D721Med (cell line): Measurements from ENCODE around the gene DSTN.

Experiments used
- DNase-seq: peaks from one replicate; pipeline ENCODE4 v3.0.0; 2011; ENCODE audit warnings: low spot score; ENCODE audit not compliant: insufficient read length
- FAIRE-seq: peaks from 2 replicates; lab custom pipeline; 2011; peaks lifted over from hg19 to GRCh38; lab: Jason Lieb, UNC
- TF ChIP-seq, protein P1 (sequence below): IDR thresholded peaks from 2 replicates; pipeline ENCODE4 v1.5.1; 2012; ENCODE audit warnings: mild to moderate bottlenecking, control low read depth; ENCODE audit not compliant: insufficient read depth; ENCODE audit errors: missing control alignments

Gene DSTN

DNA sequence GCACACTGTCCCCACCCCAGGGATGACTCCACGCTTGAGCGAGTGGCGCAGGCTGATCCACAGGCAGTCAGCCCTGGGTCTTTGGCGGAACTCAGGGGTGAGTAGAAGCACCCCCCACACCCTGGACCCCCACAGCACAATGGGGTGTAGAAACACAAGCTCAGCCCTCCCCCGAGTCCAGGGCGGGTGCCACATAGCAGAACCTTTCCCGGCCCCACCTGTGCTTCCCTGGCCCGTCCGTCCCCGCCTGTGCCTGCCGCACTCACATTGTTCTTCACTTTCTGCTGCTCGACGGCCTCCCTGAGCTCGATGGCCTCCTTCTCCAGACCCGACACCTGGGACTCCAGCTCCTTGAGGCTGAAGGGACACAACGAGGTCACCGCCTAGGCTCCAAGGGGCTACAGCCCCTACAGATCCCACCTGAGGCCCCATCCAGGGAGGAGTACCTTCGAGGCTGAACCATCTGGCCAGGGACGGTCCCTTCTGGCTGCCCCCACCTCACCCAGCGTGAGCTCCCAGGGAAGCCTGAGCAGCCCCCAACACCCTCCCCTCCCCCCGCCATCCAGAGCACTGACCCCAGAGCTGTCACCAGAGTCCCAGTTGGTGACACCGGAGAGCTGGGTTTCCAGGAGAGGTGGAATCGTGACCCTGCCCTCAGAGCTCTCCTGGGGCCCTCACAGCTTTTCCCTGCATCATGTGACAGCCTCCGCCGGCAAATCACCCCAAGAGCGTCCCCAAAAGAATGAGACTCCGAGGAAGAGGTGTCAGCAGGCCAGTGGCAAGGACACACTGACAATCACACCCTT, 55.6 kb downstream of the DSTN start:
- TF ChIP-seq, protein P1, sequence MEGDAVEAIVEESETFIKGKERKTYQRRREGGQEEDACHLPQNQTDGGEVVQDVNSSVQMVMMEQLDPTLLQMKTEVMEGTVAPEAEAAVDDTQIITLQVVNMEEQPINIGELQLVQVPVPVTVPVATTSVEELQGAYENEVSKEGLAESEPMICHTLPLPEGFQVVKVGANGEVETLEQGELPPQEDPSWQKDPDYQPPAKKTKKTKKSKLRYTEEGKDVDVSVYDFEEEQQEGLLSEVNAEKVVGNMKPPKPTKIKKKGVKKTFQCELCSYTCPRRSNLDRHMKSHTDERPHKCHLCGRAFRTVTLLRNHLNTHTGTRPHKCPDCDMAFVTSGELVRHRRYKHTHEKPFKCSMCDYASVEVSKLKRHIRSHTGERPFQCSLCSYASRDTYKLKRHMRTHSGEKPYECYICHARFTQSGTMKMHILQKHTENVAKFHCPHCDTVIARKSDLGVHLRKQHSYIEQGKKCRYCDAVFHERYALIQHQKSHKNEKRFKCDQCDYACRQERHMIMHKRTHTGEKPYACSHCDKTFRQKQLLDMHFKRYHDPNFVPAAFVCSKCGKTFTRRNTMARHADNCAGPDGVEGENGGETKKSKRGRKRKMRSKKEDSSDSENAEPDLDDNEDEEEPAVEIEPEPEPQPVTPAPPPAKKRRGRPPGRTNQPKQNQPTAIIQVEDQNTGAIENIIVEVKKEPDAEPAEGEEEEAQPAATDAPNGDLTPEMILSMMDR: no peak
- DNase-seq (no peak), FAIRE-seq (no peak)

DNA sequence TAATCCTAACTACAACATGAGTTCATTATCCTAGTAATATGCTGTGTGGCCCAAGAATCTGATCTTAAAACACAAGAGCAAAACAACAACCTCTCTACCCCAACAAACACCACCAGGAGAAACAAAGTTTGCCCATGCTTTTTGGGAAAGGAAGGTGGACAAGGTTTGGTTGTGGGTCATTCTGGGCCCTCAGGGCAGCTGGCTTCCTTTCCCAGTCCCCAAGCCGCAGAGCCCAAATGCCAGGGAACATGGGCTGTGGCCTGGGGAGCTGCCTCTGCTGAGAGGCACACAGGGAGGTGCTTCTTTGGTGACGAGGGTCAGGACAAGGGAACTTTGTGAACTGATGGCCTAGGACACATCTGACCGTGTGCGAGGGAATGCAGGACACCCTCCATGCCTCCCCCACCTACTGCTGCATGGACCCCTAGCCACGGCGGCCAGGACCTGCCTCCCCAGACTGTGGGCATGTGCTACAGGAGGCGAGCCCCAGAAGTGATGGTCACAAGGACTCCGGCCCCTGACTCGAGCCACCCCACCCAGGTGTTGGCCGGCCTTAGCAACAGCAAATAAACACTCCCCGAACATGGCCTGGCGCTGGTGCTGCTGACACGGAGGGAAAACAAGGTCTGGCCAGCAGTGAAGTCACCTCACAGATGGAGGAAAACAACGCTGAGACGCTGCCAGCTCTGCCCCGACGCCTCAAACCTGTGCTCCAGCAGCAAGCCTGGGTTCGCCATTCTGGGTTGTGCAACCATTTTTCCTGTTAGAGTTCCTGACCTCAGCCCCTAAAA, 56.5 kb downstream of the DSTN start:
- FAIRE-seq: no peak
- TF ChIP-seq, protein P1: no peak
- DNase-seq: no peak

DNA sequence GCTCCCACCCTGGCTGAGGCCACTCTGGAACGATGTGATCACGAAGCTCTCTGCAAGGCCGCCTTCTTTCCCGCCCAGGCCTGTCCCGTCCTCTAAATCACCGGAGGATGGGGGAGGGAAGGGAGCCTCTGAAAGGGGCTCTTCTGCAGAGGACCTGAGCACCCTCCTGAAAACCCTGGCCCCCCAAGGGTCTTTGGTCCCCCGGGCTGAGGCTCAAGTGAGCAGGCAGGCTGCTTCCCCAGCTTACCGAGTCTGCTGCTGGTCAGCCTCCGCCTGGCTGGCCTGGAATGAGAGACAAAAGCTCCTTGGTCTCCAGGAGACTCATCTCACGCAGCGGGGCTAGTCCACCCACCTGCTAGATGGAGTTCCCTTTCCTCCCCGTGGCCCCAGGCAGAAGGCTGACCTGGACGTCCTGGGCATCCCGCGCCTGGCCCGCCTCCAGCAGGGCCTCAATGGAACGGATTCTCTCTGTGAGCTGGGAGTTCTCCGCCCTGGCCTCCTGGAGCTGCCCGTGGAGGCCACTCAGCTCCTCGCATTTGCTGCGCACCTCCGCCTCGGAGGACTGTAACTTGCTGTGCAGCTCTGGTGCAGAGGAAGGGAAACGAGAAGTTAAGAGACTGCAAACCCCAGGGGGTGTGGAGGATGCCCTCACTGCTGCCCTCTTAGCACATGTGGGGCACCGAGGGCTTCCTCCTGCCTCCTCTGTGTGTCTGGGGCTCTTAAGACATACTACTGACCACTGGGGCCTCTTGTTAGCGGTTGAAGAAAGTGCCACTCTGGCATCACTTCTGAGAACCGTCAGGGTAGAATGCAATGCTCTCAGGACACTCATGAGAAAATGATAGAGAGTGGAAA, 57.5 kb downstream of the DSTN start:
- DNase-seq (no peak), FAIRE-seq (no peak)
- TF ChIP-seq, protein P1: no peak

DNA sequence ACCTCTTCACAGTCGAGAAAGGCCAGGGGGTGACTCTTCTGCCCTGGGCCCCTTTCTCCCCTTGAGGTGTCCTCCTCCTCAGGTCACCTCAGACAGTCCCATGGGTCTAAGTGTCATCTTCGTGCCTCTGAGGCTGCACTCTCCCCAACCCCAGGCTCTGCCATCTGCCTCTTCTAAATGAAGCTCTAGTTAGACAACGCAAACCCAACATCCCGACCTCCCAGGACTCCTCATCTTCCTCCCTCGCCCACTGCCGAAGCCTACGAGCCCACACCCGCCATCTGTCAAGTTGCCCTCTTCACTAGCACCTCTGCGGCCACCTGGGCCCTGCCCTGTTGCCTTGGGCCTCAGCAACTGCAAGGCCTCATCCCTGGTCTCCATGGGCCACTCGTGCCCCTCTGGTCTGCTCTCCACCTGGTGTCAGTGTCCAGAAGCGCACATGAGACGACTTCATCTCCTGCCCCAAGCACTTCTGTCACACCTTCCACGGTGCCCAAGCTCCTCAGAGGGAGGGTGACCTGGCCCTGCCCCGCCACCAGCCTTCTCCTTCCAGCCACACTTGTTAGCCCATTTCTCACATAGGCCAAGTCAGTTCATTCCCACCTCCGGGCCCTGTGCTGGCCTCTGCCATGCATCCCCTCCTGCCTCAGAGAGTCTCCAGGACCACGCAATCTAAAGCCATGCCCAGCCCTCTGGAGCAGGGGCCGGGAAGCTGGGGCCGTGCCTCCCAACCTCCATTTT, 58.4 kb downstream of the DSTN start:
- DNase-seq (no peak), FAIRE-seq (no peak)
- TF ChIP-seq, protein P1: no peak

DNA sequence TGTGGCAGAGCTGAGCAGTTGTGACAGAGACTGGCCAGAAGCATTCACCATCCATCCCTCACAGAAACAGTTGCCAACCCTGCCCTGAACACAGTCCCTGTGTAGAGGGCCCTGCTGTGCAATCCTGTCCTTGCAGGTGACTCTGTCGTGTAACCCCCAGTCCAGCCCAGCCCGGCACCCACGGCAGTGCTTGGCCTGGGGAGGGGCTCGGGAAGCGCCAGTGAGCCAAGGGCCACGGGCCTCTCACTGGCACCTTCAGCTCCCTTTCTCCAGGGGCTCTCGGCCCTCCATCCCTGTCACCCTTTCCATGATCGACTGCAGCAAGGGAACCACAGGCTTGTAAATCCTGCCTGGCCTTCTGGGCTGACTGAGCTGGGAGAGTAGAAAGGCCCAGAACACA, 59.1 kb downstream of the DSTN start:
- FAIRE-seq: no peak

DNA sequence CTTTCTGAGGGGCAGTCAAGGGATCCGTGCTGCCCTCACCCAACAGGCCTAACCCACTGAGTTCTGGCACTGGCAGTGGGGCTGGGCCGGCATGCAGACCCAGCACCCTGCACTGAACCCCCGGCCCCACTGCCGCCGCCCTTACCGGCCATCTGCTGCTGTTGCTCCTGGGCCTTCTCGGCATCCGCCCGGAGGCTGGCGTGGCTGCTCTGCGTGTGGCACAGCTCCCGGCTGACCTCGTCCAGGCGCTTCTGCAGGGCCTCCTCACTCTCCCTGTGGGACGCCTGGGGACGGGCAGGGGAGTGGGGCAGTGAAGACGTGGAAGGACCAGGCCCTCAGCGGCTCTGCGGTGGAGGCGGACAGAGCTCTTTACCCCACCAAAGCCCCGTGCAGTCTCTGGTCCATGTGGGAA, 59.8 kb downstream of the DSTN start:
- TF ChIP-seq, protein P1: no peak
- DNase-seq (no peak), FAIRE-seq (no peak)

More for the DNA sequence above, 59.1 kb downstream of the DSTN start:
- TF ChIP-seq, protein P1: no peak
- DNase-seq: no peak
